Activated CD4-positive, alpha-beta T cell treated with anti-CD3 and anti-CD28 coated beads for 24 hours (primary cell): ENCODE measurements around the gene TMEM121B.

ENCODE experiments used
- DNase-seq, 2 donors: peaks; one replicate each; pipeline ENCODE4 v3.0.0-alpha.2; 2020; ENCODE audit warnings: low read depth in 2 of 2

TMEM121B gene

GRCh38 chr22:17110791-17111550 is 10.2 kb downstream of the TMEM121B start:
- DNase-seq, result no peak

GRCh38 chr22:17109976-17110375 is 11.2 kb downstream of the TMEM121B start:
- DNase-seq, result no peak

GRCh38 chr22:17109113-17109865 is 11.9 kb downstream of the TMEM121B start:
- no peak for DNase-seq

DNA sequence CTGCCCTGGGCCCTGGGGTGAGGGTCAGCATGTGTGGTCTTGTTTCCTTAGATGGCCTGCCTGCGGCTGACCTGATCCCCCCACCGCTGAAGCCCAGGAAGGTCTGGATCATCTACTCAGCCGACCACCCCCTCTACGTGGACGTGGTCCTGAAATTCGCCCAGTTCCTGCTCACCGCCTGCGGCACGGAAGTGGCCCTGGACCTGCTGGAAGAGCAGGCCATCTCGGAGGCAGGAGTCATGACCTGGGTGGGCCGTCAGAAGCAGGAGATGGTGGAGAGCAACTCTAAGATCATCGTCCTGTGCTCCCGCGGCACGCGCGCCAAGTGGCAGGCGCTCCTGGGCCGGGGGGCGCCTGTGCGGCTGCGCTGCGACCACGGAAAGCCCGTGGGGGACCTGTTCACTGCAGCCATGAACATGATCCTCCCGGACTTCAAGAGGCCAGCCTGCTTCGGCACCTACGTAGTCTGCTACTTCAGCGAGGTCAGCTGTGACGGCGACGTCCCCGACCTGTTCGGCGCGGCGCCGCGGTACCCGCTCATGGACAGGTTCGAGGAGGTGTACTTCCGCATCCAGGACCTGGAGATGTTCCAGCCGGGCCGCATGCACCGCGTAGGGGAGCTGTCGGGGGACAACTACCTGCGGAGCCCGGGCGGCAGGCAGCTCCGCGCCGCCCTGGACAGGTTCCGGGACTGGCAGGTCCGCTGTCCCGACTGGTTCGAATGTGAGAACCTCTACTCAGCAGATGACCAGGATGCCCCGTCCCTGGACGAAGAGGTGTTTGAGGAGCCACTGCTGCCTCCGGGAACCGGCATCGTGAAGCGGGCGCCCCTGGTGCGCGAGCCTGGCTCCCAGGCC is 12.7 kb downstream of the TMEM121B start:
- no peak for DNase-seq

GRCh38 chr22:17107547-17107810 is 13.7 kb downstream of the TMEM121B start:
- DNase-seq, result no peak

DNA sequence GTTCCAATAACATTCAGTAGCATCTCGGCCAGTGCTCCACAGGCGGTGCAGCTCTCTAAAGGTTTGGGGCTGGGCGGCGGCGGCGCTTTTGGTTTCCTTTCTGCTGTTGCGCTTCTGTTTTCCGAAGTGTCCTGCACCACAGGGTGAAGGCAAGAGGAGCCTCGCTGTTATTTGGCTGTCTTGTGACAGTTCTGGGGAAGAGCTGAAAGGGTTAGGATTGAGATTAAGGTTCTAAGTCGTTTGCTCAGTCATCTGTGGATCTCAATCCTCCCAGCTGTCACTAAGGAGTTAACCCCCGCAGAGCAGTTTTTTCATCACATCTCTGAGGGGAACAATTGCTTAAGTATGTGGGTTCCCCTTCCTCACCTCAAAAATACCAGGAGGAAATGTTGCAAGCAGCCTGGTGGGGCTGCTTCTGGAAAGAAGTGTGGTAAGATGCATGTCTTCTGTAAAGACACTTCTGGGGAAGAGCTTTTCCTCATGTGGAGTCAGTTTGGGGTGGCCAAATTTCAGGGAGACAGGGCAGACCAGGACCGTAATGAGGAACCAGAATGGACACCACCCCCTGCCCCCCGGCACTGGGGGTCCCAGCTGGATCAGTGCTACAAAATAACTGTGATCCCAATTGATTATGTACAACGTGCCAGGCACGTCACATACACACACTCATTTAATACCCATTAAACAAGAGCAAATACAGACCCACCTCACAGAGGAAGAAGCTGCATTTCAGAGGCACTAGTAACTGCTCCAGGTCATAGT is 14.2 kb downstream of the TMEM121B start:
- DNase-seq, result no peak

DNA sequence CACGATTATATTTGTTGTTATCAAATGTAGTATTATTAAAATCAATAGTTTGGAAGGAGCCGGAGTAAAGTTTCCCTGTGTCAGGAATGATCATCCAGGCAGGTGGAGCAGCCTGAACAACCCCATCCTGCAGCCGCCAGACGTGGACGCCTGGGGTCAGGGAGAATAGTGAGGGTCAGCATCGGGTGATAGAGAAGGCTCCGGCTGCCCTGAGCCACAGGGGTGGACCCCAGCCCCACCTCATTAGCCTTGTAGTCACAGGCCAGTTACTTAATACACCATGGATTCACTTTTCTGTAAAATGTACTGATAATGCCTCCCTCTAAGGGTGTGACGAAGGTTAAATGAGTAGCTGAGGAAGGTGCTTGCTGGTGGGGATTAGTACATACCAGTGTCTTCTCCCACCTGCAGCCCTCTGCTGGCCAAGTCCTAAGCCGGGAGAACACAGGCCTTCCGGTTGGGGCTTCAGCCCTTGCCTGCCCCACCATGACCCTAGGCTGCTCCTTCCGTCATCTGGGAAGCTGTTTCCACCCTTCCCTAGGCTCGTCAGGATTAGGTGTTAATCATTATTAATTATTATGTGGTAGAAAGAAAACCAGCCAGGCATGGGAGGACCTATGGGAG is 14.9 kb downstream of the TMEM121B start:
- no peak for DNase-seq

GRCh38 chr22:17105143-17106129 is 15.7 kb downstream of the TMEM121B start:
- DNase-seq, result no peak

- DNase-seq, result no peak
Measured at GRCh38 chr22:17104336-17104935, 16.7 kb downstream of the TMEM121B start.

DNA sequence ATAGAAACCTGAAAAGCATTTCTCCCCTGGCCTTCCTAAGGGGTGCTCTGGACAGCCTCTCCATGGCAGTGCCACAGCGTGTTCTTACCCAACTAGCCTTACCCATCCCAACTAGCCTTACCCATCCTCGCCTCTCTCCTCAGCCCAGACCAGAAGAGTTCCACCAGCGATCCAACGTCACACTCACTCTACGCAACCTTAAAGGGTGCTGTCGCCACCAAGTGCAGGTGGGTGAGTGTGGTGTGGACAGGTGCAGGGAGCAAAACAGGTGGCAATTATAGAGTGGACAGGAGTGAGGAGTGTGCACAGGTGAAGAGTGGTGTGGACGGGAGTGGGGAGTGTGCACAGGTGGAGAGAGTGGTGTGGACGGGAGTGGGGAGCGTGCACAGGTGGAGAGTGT is 17.8 kb downstream of the TMEM121B start:
- DNase-seq, result no peak

DNA sequence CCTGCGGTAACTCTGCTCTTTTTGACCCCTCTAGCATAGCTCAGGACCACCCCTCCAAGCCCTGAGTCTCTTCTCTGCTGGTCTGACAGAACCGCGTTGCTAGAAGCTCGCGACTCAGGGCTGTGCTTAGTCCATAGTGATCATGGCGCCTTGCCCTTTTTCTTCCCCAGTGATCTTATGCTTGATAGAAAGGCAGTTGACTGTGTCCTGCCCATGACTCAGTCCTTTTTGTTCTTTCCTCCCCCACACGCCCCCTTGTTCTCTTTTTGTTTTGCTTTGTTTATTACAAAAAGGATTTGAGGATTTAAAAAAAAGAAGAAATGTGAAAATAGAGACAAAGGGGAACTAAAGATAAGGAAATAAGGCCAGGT is 18.9 kb downstream of the TMEM121B start:
- DNase-seq, result no peak

GRCh38 chr22:17101475-17102296 is 19.5 kb downstream of the TMEM121B start:
- no peak for DNase-seq

- no peak for DNase-seq
Measured at GRCh38 chr22:17100621-17101020, 20.5 kb downstream of the TMEM121B start.

- DNase-seq, result no peak
Measured at GRCh38 chr22:17098379-17098819, 22.8 kb downstream of the TMEM121B start.

GRCh38 chr22:17097701-17098100 is 23.5 kb downstream of the TMEM121B start:
- DNase-seq, result no peak

DNA sequence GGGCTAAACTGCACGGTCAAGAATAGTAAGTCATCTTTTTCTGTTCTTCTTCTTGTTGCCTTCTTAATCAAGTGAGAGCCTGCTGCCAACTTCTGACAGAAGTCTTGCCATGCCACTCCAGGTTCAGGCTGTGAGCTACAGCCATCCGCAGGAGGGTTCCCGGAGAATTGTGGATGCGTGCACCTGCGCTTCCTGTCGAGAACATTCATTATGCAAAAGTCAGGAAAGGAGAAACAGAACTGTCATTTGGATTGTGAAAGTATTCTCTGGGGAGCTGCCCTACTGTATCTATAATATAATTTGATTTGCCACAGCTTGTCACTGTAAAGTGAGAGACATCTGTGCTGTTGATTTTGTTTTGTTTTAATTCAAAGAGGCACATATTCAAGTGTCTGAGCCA is 24.1 kb downstream of the TMEM121B start:
- no peak for DNase-seq

DNA sequence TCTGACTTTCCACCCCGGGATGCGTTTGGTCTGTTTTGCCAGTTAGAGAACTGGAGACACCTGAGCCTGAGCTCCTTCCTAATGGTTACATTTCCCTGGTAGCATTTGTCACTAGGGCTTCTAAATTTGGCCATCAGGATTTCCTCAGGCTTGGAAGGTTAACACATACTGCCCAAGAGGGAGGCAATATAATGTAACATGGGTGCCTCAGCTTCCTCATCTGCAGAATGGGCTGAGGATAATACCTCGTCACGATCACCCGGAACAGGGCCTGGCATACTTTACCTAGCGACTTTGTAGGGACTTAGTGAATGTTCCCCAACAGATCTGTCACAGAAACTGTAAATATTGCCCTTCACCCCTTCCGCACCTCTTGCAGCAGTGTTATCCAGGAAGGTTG is 25.1 kb downstream of the TMEM121B start:
- DNase-seq, result no peak

DNA sequence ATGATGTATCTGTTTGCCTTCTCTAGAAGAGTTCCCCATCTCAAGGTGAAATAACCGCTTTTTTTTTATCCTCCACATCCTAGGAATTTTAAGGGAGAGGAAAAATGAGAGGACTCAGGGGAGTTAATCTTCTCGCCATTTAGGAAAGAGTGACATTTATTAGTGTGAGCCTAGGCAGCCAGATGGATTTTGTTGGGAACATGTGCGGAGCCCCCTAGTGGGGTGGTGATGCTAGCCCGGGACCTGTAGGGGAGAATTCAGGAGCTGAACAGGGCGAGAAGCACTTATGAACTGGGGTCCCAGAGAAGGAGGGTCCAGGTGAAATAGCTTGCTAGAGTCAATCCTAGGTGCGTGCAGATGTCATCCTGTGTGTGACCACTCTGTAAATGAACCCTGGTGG is 25.6 kb downstream of the TMEM121B start:
- DNase-seq, result no peak

GRCh38 chr22:17093081-17093480 is 28.1 kb downstream of the TMEM121B start:
- no peak for DNase-seq
